Measurements from ENCODE around the gene ANKRD34A. TPM values are rescaled to one million over a fixed set of nuclear protein-coding genes. Genes with fewer than 3 reads are reported as not detected.

The ANKRD34A gene
- total RNA-seq, 3 donors from 2014 or later: 0.16 to 0.98 (median 0.59) TPM

DNA sequence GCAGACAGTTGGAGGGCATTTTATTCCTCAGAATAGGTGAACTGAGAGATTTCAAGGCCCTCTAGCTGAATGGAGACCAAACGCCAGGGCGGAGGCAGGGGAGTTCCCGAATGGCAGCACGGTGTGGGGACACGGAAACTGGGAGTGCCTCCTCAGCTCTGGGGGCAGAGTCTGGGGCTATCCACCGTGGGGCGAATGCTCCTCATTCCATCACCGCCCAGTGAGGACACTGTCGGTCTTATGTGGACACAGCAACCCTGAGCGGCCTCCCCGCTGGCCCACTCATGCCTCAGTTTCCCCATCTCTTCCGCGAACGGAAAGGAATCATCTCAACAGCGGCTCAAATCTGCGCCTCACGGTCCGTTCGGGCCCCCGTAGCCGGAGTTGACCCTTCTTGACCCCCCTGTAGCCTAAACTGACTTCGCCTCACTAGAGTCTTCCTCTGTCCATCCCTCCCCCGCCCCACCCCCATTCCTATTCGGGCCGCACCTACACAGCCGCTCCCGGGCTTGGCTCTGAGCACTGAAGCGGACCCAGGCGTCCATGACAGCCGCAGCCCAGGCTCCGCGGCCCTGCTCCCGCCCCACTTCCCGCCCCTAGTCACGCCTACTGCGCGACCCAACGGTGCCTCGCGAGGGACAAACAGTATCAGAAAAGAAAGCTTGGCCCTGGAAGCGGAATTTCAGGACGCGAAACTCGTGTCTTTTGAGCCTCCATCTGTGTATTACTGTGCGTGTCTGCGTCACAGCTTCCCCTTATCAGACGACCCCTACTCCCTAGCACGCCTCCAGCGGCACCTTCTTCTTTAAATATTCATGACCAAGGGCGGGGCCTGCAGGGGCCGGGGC is 46.0 kb downstream of the ANKRD34A start, which contains the start of gene PEX11B:
TSS of gene PEX11B (minus strand) at position 574 of the 848 bp plus-strand sequence. CDS start at position 545, 29 bp downstream.
- TF ChIP-seq POLR2A (IDR thresholded peaks at IDR 0.05) (peak; percentile 37), POLR2AphosphoS5 (IDR thresholded peaks at IDR 0.05) (peak; percentile 83 to 85 (median 84))
- TF ChIP-seq, protein P1, sequence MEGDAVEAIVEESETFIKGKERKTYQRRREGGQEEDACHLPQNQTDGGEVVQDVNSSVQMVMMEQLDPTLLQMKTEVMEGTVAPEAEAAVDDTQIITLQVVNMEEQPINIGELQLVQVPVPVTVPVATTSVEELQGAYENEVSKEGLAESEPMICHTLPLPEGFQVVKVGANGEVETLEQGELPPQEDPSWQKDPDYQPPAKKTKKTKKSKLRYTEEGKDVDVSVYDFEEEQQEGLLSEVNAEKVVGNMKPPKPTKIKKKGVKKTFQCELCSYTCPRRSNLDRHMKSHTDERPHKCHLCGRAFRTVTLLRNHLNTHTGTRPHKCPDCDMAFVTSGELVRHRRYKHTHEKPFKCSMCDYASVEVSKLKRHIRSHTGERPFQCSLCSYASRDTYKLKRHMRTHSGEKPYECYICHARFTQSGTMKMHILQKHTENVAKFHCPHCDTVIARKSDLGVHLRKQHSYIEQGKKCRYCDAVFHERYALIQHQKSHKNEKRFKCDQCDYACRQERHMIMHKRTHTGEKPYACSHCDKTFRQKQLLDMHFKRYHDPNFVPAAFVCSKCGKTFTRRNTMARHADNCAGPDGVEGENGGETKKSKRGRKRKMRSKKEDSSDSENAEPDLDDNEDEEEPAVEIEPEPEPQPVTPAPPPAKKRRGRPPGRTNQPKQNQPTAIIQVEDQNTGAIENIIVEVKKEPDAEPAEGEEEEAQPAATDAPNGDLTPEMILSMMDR (IDR thresholded peaks at IDR 0.05): peak in 1 of 3 donors; percentile 31
- H3K36me3 ChIP-seq: no peaks in the 10 kb centered on the region
- DNase-seq (ENCODE audit: low spot score in 2 of 2): peak; percentile 88
- no peaks in the 10 kb centered on the region for H3K9me3 ChIP-seq
- H3K27ac ChIP-seq: peak within 1 kb of the TSS; percentile 93 to 94
- H3K4me1 ChIP-seq: peaks cover 4 to 15% of the 10 kb centered on the region in 2 donors
- H3K27me3 ChIP-seq: no peaks in the 10 kb centered on the region
- intact Hi-C loops (cut with DNase I; ENCODE audit: low total_unique reads): no loop called here
- H3K4me3 ChIP-seq: peak within 1 kb of the TSS; percentile 88 to 95 (median 88)

DNA sequence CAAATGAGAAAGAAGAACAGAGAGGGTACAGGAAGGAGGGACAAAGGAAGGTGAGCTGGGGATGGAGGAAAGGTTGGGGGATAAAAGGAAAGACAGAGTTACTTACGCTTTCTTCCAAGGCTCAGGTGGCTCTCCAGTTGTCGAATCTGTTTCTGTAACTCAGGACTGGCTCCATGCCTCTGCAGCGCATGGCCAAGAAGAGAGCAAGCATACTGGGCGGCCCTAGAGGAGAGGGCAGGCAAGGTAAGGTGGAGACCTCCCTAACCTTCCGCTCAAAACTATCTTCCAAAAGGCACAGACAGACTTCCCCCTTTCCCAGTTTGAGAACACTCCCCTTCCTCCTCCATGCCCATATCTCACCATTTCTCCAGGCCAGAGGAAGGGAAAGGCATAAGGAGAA is 46.8 kb downstream of the ANKRD34A start:
- Histone ChIP-seq H3K27ac (peak overlapping the region; percentile 93 to 94), H3K36me3 (no peaks in the 10 kb centered on the region), H3K4me1 (peaks cover 4 to 15% of the 10 kb centered on the region in 2 donors), H3K9me3 (no peaks in the 10 kb centered on the region), H3K27me3 (no peaks in the 10 kb centered on the region), H3K4me3 (peak overlapping the region; percentile 88 to 95 (median 88))
- TF ChIP-seq POLR2AphosphoS5 (IDR thresholded peaks at IDR 0.05): no peak
- TF ChIP-seq, protein P1 (IDR thresholded peaks at IDR 0.05): no peak
- TF ChIP-seq POLR2A (IDR thresholded peaks at IDR 0.05): no peak
- intact Hi-C loops (cut with DNase I; ENCODE audit: low total_unique reads): no loop called here
- DNase-seq (ENCODE audit: low spot score in 2 of 2): no peak

DNA sequence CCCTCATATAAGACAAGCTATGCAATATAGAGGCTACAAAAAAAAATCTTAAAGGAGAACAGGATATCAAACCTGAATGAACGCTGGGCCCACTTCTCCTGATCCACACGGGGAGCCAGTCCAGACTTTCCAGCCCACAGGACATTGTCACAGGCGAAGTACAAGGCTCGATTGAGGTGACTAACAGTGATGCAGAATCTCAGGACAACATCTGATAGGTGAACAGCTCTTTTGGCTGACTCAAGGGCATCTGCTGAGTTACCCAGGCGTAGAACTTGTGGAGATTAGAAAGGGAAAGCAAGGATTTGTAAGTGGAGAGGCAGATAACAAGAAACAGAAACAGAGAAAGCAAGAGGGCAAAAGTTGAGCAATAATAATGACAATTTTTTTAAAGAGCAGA is 47.6 kb downstream of the ANKRD34A start:
- H3K9me3 ChIP-seq: no peaks in the 10 kb centered on the region
- no peak for TF ChIP-seq POLR2A (IDR thresholded peaks at IDR 0.05)
- no peak for TF ChIP-seq POLR2AphosphoS5 (IDR thresholded peaks at IDR 0.05)
- TF ChIP-seq, protein P1 (IDR thresholded peaks at IDR 0.05): no peak
- H3K4me3 ChIP-seq: no peak overlapping the region
- no peaks in the 10 kb centered on the region for H3K36me3 ChIP-seq
- no peak for DNase-seq (ENCODE audit: low spot score in 2 of 2)
- H3K27ac ChIP-seq: no peak overlapping the region
- H3K4me1 ChIP-seq: peaks cover 4 to 15% of the 10 kb centered on the region in 2 donors
- no peaks in the 10 kb centered on the region for H3K27me3 ChIP-seq
- intact Hi-C loops (cut with DNase I; ENCODE audit: low total_unique reads): no loop called here

DNA sequence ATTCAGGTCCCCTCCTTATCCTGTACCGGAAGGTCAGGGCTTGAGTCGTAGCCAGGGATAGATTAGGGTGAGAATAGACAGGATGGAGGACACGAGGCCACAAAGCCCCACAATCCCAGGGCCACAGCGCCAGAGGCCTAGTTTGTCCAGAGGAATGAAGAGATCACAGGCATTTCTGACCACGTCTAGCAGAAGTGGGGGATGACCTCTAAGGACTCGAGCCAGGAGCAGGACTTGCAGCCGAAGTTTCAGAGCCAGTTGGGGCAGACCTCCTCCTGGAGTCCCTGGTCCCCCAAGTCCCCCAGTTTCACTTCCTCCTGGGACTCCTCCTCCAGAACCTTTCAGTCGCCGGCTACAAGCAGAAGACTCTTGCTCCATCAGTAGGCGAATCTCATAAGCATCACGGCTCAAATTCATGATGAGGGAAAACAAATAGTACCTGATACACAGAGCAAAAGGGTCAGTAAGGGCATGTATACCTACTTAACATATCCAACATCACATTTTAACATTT is 52.2 kb downstream of the ANKRD34A start:
- Histone ChIP-seq H3K27me3 (no peaks in the 10 kb centered on the region), H3K4me1 (no peaks in the 10 kb centered on the region), H3K4me3 (no peak overlapping the region), H3K27ac (peak overlapping the region; percentile 13 to 19), H3K36me3 (no peaks in the 10 kb centered on the region), H3K9me3 (no peaks in the 10 kb centered on the region)
- intact Hi-C loops (cut with DNase I; ENCODE audit: low total_unique reads): no loop called here
- DNase-seq (ENCODE audit: low spot score in 2 of 2): no peak
- TF ChIP-seq POLR2A (IDR thresholded peaks at IDR 0.05) (no peak), POLR2AphosphoS5 (IDR thresholded peaks at IDR 0.05) (no peak)
- TF ChIP-seq, protein P1 (IDR thresholded peaks at IDR 0.05): no peak

Other genes starting within 250 kb of the ANKRD34A start
- under 1 TPM in 2 of 3 donors, not detected in 1; 0.59 to 0.98 TPM for gene CD160, start 245.1 kb downstream of the ANKRD34A start, total RNA-seq
- gene RNF115, start 140.5 kb downstream of the ANKRD34A start, total RNA-seq: 10 to 100 TPM; 24.3 to 28.2 (median 26.1) TPM
- gene POLR3C, start 140.4 kb downstream of the ANKRD34A start, total RNA-seq: 10 to 100 TPM; 40.5 to 50.3 (median 40.6) TPM
- gene NUDT17, start 118.9 kb downstream of the ANKRD34A start, total RNA-seq: 1 to 10 TPM; 2.5 to 4.0 (median 3.3) TPM
- gene PIAS3, start 105.5 kb downstream of the ANKRD34A start, total RNA-seq: 10 to 100 TPM; 14.1 to 53.3 (median 31.8) TPM
- 10 to 100 TPM in 1 of 3 donors, 1 to 10 TPM in 2; 6.4 to 10.2 (median 7.0) TPM for gene ANKRD35, start 78.7 kb downstream of the ANKRD34A start, total RNA-seq
- 10 to 100 TPM in 2 of 3 donors, 1 to 10 TPM in 1; 3.2 to 74.9 (median 30.2) TPM for gene ITGA10, start 54.5 kb downstream of the ANKRD34A start, total RNA-seq
- gene PEX11B, start 45.9 kb downstream of the ANKRD34A start, total RNA-seq: 10 to 100 TPM; 20.3 to 40.1 (median 22.0) TPM
- 100 to 1,000 TPM; 115 to 137 (median 128) TPM for gene RBM8A, start 37.1 kb downstream of the ANKRD34A start, total RNA-seq
- 10 to 100 TPM; 18.1 to 28.5 (median 21.8) TPM for gene LIX1L, start 6.6 kb downstream of the ANKRD34A start, total RNA-seq
- gene POLR3GL, start 115 bp upstream of the ANKRD34A start, total RNA-seq: 10 to 100 TPM; 18.0 to 32.8 (median 18.1) TPM
- 1,000 to 10,000 TPM; 2,506 to 3,955 (median 3,543) TPM for gene TXNIP, start 32.0 kb upstream of the ANKRD34A start, total RNA-seq
- not detected for gene HJV, start 57.2 kb upstream of the ANKRD34A start, total RNA-seq
- gene NBPF10, start 180.2 kb upstream of the ANKRD34A start, total RNA-seq: 1 to 10 TPM; 1.3 to 3.6 (median 3.4) TPM

All from breast epithelium (tissue), 4 donors.